Measurements from ENCODE around the gene TMEM33.
A peak's percentile ranks its signal among the peaks of the same experiment; 100 is the strongest.

The TMEM33 gene

DNA sequence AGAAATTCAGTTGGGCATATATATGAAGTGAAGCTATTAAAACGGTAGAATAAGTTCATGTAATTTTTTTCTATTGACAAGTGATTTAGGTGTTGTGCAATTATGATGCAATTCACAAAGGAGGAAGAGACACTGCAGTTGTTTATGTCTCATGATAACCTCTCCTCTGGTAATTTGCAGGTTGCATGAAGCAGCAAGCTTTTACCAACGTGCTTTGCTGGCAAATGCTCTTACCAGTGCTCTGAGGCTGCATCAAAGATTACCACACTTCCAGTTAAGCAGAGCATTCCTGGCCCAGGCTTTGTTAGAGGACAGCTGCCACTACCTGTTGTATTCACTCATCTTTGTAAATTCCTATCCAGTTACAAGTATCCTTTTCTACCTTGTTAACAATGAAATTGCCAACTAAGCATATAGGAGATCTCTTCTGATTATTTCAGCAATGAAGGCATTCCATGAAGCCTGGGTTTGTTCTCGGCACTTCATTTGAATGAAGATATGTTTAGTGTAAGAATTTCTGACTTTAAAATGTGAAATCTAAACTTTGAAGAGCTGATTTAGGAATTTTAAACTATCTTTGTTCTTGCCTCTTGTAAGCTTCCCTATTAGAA, 3.9 kb downstream of the TMEM33 start:
- DNase-seq (ENCODE audit: low read depth, low spot score) = no peak

GRCh38 chr4:41940834-41941233, 5.6 kb downstream of the TMEM33 start:
- no peak for DNase-seq (ENCODE audit: low read depth, low spot score)

GRCh38 chr4:41943506-41943905, 8.3 kb downstream of the TMEM33 start:
- no peak for DNase-seq (ENCODE audit: low read depth, low spot score)

- no peak for DNase-seq (ENCODE audit: low read depth, low spot score)
Observed at GRCh38 chr4:41944089-41944488, 8.9 kb downstream of the TMEM33 start.

GRCh38 chr4:41949531-41949930, 14.3 kb downstream of the TMEM33 start:
- no peak for DNase-seq (ENCODE audit: low read depth, low spot score)

DNA sequence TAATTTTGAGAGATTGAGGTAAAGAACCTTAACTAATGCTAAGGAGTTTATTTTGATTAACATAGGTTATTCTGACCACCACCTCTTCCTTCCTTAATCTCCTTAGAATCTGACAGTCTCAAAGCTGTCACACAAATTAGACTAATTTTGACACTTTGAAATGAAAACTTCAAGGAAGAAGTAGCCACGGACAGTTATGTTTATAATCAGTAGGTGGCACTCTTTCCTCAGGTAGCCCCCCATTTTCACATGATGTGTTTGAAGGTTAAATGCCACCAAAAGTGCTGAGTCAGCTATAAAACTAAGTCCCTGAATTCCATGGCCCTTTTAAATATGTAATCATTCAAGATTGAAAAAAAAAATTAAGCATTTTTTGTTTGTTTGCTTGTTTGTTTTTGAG, 22.4 kb downstream of the TMEM33 start:
- no peak for DNase-seq (ENCODE audit: low read depth, low spot score)

- DNase-seq (ENCODE audit: low read depth, low spot score) = no peak
Observed at GRCh38 chr4:41963105-41963504, 27.9 kb downstream of the TMEM33 start.

DNA sequence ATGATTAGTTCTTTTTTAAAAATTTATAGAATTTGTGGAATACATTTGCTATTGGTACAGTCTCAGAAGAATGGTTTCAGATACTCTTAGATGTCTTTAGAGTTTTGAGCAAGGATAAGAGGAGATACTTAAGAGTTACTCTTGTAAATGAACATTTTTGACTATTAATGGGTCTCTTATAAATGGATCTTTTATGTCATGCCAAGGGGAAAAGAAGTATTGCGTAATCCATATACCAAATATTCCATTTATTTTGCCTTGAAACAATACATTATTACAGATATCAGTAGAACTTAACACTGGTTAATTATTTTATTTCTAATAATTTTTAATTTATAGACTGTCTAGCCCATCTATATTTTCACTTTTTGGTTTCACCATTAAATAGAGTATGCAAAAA, 29.2 kb downstream of the TMEM33 start:
- DNase-seq (ENCODE audit: low read depth, low spot score) = no peak

- no peak for DNase-seq (ENCODE audit: low read depth, low spot score)
Observed at GRCh38 chr4:41967392-41967791, 32.2 kb downstream of the TMEM33 start.

DNA sequence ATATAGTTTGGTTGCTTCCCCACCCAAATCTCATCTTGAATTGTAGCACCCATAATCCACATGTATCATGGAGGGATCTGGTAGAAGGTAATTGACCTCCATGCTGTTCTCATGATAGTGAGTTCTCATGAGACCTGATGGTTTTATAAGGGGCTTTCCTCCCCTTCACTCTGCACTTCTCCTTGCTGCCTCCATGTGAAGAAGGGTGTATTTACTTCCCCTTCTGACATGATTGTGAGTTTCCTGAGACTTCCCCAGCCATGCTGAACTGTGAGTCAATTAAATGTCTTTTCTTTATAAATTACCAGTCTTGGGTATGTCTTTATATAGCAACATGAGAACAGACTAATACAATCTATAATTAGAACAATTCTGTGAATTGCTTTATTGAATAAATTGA, 34.4 kb downstream of the TMEM33 start:
- DNase-seq (ENCODE audit: low read depth, low spot score) = no peak

- no peak for DNase-seq (ENCODE audit: low read depth, low spot score)
Observed at GRCh38 chr4:41975341-41975740, 40.1 kb downstream of the TMEM33 start.

GRCh38 chr4:41976775-41977516, 41.7 kb downstream of the TMEM33 start:
- no peak for DNase-seq (ENCODE audit: low read depth, low spot score)

GRCh38 chr4:41977709-41978108, 42.5 kb downstream of the TMEM33 start:
- DNase-seq (ENCODE audit: low read depth, low spot score) = no peak

DNA sequence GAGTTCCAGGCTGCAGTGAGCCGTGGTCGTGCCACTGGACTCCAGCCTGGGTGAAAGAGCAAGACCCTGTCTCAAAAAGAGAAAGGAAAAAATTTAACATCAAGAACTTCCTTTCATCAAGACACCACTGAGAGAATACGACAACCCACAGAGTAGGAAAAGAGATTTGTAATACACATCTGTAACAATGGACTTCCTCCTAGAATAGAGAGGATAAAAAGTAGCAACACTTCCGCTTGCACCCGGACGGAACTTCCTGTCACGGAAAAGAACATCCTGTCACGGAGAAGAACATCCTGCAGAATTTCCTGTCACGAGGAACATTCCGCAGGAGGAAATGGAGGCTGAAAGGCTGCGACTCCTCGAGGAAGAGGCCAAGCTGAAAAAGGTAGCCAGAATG, 46.2 kb downstream of the TMEM33 start, which contains the start of gene DCAF4L1:
Gene DCAF4L1, plus strand, starts transcription at position 301 of the 400 bp plus-strand sequence. Its CDS starts 37 bp downstream, at position 338.
- DNase-seq (ENCODE audit: low read depth, low spot score) = no peak

- DNase-seq (ENCODE audit: low read depth, low spot score) = no peak
Observed at GRCh38 chr4:41982716-41983115, 47.5 kb downstream of the TMEM33 start.

DNA sequence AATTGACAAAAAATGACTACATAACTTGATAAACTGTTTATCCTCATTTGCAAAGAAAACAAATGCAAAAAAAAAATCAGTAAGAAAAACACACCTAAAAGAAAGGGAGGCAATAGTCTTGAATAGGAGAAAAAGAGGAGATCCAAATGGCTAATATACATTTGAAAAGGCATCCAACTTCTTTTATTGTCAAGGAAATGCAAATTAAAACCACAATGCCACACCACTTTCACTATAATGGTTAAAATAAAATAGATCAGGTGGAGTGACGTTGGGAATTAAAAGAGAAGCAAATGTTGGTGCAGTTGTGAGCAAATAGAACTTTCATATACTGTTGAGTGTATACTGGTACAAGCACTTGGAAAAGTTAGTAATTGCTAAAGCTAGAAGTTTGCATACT, 49.9 kb downstream of the TMEM33 start:
- no peak for DNase-seq (ENCODE audit: low read depth, low spot score)

- no peak for DNase-seq (ENCODE audit: low read depth, low spot score)
Observed at GRCh38 chr4:41989994-41990364, 54.8 kb downstream of the TMEM33 start.

DNA sequence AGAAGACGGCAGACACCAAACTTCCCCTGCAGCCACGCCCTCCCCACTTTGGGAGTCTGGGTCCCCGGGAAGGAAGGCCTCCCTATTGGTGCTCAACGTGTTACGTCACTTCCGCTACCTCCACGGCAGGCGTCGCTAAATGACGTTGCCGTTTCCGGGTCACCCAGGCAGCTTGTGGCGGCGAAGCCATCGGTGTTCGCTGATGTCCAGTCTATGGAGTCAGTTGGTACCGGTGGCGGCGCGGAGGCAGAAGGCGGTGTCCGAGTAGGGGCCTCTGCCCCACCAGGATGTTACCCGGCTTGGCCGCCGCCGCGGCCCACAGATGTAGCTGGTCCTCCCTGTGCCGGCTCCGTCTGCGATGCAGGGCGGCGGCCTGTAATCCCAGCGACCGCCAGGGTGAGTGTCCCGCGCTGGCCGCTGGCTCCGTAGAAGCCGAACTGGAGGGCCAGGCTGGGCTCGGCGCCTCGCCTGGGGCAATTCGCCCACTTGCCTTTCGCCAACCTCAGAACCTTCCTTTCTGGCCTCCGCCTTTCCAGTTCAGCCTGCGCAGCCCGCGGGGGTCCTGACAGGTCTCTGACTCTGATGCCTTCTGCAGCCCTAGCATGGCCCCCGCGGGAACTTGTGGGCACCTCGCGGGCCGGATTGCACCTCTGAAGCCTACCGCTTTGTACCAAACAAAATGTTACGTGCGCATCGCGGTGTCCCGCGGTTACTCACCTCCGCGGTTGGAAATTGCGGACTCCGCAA, 55.3 kb downstream of the TMEM33 start, which contains the start of gene SLC30A9:
Gene SLC30A9, plus strand, starts transcription at position 166 of the 747 bp plus-strand sequence. Its CDS starts 122 bp downstream, at position 288.
- peak; percentile 76 for DNase-seq (ENCODE audit: low read depth, low spot score)

- no peak for DNase-seq (ENCODE audit: low read depth, low spot score)
Observed at GRCh38 chr4:41991916-41992767, 56.9 kb downstream of the TMEM33 start.

DNA sequence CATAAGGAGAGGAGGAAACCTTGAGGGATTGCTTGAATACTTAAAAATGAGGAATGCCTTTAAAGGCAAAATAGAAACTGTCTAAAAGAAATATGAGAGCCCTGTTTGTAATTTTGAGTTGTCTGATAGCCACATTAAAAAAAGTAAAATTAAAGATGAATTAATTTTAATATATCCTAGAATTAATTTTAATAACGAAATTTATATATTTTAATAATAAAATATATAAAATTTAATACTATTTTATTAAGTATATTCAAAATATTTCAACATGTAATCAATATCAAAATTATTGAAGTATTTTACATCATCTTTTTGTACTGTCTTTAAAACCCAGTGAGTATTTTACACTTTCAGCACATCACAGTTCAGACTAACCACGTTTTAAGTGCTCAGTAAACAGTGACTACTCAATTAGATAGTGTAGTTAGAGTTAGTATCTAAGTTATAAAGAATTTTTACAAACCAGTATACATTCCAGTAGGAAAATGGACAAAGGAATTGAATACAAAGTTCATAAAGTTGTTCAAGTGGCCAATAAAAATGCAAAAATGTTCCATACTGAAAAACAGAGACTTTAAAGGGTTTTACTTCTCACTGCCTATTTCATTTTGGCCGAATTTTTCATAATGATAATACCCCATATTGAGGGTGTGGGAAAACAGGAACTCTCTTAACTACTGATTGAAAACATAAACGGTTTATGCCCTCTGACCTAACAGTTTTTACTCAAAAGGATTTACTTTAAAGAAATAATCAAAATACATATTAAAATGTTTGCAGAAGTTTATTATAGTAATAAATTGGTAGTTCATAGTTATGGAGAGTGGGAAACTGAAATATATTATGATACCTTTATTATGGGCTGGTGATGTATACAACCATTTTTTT, 58.0 kb downstream of the TMEM33 start:
- DNase-seq (ENCODE audit: low read depth, low spot score) = no peak
